Parathyroid adenoma (tissue), 2 donors: ENCODE data around the gene FGF6.

Experiments used
- H2AFZ ChIP-seq: fragments of 300-600 bp; sonication (generic); one replicate; pipeline ENCODE4 v1.7.0; 2017; ENCODE audit warnings: antibody characterized with exemption, mild to moderate bottlenecking
- H3K27ac ChIP-seq: fragments of 300-600 bp; sonication (generic); one replicate; pipeline ENCODE4 v1.7.0; 2017
- H3K27me3 ChIP-seq: fragments of 300-600 bp; sonication (generic); one replicate; pipeline ENCODE4 v1.7.0; 2017; ENCODE audit warnings: low read length; ENCODE audit not compliant: control insufficient read depth, insufficient read depth
- H3K36me3 ChIP-seq: fragments of 300-600 bp; sonication (generic); one replicate; pipeline ENCODE4 v1.7.0; 2017; ENCODE audit warnings: low read length; ENCODE audit not compliant: control insufficient read depth, insufficient read depth
- H3K4me1 ChIP-seq: fragments of 300-600 bp; sonication (generic); one replicate; pipeline ENCODE4 v1.7.0; 2017; ENCODE audit warnings: control low read depth
- H3K4me2 ChIP-seq: fragments of 300-600 bp; sonication (generic); one replicate; pipeline ENCODE4 v1.7.0; 2017; ENCODE audit warnings: low read length
- H3K4me3 ChIP-seq: fragments of 300-600 bp; sonication (generic); one replicate; pipeline ENCODE4 v1.7.0; 2017; ENCODE audit warnings: low read depth, low read length
- H3K79me2 ChIP-seq: fragments of 300-600 bp; sonication (generic); one replicate; pipeline ENCODE4 v1.7.0; 2017; ENCODE audit warnings: control low read depth
- H3K9ac ChIP-seq: fragments of 300-600 bp; sonication (generic); one replicate; pipeline ENCODE4 v1.7.0; 2017; ENCODE audit warnings: mild to moderate bottlenecking
- H3K9me3 ChIP-seq: fragments of 300-600 bp; sonication (generic); one replicate; pipeline ENCODE4 v1.7.0; 2017; ENCODE audit warnings: low read length; ENCODE audit not compliant: control insufficient read depth
- CTCF ChIP-seq: fragments of 300-600 bp; sonication (generic); IDR thresholded peaks from one replicate; pipeline ENCODE4 v1.7.0; 2017; ENCODE audit warnings: antibody characterized with exemption, mild to moderate bottlenecking
- donor health status: primary hyperparathyroidism.

Gene FGF6

GRCh38 chr12:4424422-4424821, 21.2 kb downstream of the FGF6 start:
- no peak for TF ChIP-seq CTCF
- no peak overlapping the region for H3K4me2 ChIP-seq

GRCh38 chr12:4423528-4424195, 22.0 kb downstream of the FGF6 start:
- no peaks in the 10 kb centered on the region for H3K27me3 ChIP-seq
- no peak overlapping the region for H3K4me3 ChIP-seq
- H3K4me1 ChIP-seq = no peaks in the 10 kb centered on the region
- no peaks in the 10 kb centered on the region for H3K36me3 ChIP-seq
- H3K79me2 ChIP-seq = no peaks in the 10 kb centered on the region
- TF ChIP-seq CTCF = no peak
- no peak overlapping the region for H3K27ac ChIP-seq
- no peaks in the 10 kb centered on the region for H3K9me3 ChIP-seq
- H2AFZ ChIP-seq = no peak overlapping the region
- H3K4me2 ChIP-seq = no peak overlapping the region
- no peak overlapping the region for H3K9ac ChIP-seq

More at GRCh38 chr12:4424422-4424821, 21.2 kb downstream of the FGF6 start:
- H3K4me1 ChIP-seq = no peaks in the 10 kb centered on the region
- H3K9ac ChIP-seq = no peak overlapping the region
- H3K27ac ChIP-seq = no peak overlapping the region
- H3K36me3 ChIP-seq = no peaks in the 10 kb centered on the region
- no peak overlapping the region for H3K4me3 ChIP-seq
- no peaks in the 10 kb centered on the region for H3K9me3 ChIP-seq
- no peaks in the 10 kb centered on the region for H3K79me2 ChIP-seq
- no peak overlapping the region for H2AFZ ChIP-seq
- no peaks in the 10 kb centered on the region for H3K27me3 ChIP-seq

- Histone ChIP-seq H3K4me3 (no peak overlapping the region), H3K27me3 (no peaks in the 10 kb centered on the region), H3K79me2 (no peaks in the 10 kb centered on the region), H3K4me2 (no peak overlapping the region), H3K9ac (no peak overlapping the region), H2AFZ (no peak overlapping the region), H3K36me3 (no peaks in the 10 kb centered on the region), H3K4me1 (no peaks in the 10 kb centered on the region), H3K27ac (no peak overlapping the region), H3K9me3 (no peaks in the 10 kb centered on the region)
- TF ChIP-seq CTCF = no peak
Observed at GRCh38 chr12:4422985-4423384, 22.6 kb downstream of the FGF6 start.

- peak; percentile 56 for TF ChIP-seq CTCF
- no peaks in the 10 kb centered on the region for H3K9me3 ChIP-seq
- no peaks in the 10 kb centered on the region for H3K36me3 ChIP-seq
- no peak overlapping the region for H3K27ac ChIP-seq
- H3K9ac ChIP-seq = no peak overlapping the region
- no peaks in the 10 kb centered on the region for H3K4me1 ChIP-seq
- H2AFZ ChIP-seq = no peak overlapping the region
- no peak overlapping the region for H3K4me2 ChIP-seq
- no peak overlapping the region for H3K4me3 ChIP-seq
- no peaks in the 10 kb centered on the region for H3K79me2 ChIP-seq
- no peaks in the 10 kb centered on the region for H3K27me3 ChIP-seq
Observed at GRCh38 chr12:4421590-4422031, 24.0 kb downstream of the FGF6 start.

- H3K27ac ChIP-seq = no peak overlapping the region
- H3K79me2 ChIP-seq = no peaks in the 10 kb centered on the region
- no peaks in the 10 kb centered on the region for H3K9me3 ChIP-seq
- H2AFZ ChIP-seq = no peak overlapping the region
- H3K36me3 ChIP-seq = no peaks in the 10 kb centered on the region
- no peaks in the 10 kb centered on the region for H3K27me3 ChIP-seq
- TF ChIP-seq CTCF = no peak
- H3K9ac ChIP-seq = no peak overlapping the region
- no peak overlapping the region for H3K4me2 ChIP-seq
- H3K4me3 ChIP-seq = no peak overlapping the region
- H3K4me1 ChIP-seq = peaks cover 2% of the 10 kb centered on the region
Observed at GRCh38 chr12:4420138-4420670, 25.4 kb downstream of the FGF6 start.
